Body of pancreas (tissue), 4 donors: ENCODE measurements around the gene IFIT2.

Experiments used
- POLR2A ChIP-seq, 3 donors: fragments of 450-650 bp; IDR thresholded peaks; one replicate each; pipeline ENCODE4 v1.6.1; 2016; ENCODE audit warnings: antibody characterized with exemption in 3 of 3, mild to moderate bottlenecking in 2 of 3
- TF ChIP-seq, protein P1 (sequence below), 7 experiments: fragments of 450-650 bp in 4 of 7; fragments of 200-600 bp in 3 of 7; sonication (generic) in 3 of 7; IDR thresholded peaks; one replicate each; pipeline ENCODE4 v1.5.1; 2016 to 2019; ENCODE audit warnings: antibody characterized with exemption in 7 of 7

GRCh38 chr10:89348975-89349374 lies 47.1 kb downstream of the IFIT2 start:
- TF ChIP-seq POLR2A (IDR thresholded peaks at IDR 0.05) = no peak
- TF ChIP-seq, protein P1, sequence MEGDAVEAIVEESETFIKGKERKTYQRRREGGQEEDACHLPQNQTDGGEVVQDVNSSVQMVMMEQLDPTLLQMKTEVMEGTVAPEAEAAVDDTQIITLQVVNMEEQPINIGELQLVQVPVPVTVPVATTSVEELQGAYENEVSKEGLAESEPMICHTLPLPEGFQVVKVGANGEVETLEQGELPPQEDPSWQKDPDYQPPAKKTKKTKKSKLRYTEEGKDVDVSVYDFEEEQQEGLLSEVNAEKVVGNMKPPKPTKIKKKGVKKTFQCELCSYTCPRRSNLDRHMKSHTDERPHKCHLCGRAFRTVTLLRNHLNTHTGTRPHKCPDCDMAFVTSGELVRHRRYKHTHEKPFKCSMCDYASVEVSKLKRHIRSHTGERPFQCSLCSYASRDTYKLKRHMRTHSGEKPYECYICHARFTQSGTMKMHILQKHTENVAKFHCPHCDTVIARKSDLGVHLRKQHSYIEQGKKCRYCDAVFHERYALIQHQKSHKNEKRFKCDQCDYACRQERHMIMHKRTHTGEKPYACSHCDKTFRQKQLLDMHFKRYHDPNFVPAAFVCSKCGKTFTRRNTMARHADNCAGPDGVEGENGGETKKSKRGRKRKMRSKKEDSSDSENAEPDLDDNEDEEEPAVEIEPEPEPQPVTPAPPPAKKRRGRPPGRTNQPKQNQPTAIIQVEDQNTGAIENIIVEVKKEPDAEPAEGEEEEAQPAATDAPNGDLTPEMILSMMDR (IDR thresholded peaks at IDR 0.05) = no peak
